OCI-LY1 (cell line): ENCODE data around the gene ATF7IP2.

ENCODE experiments used
- H2AFZ ChIP-seq: fragments of 200-600 bp; sonication (generic), shearing (Covaris generic); 2 replicates; pipeline ENCODE4 v1.6.0; 2014; ENCODE audit warnings: antibody characterized with exemption, mild to moderate bottlenecking, low read length
- H3F3A ChIP-seq: fragments of 200-600 bp; sonication (generic), shearing (Covaris generic); 2 replicates; pipeline ENCODE4 v1.6.0; 2014; ENCODE audit warnings: mild to moderate bottlenecking, antibody characterized with exemption, low read length, moderate library complexity; ENCODE audit not compliant: insufficient read depth
- H3K27ac ChIP-seq: fragments of 200-600 bp; sonication (generic); 2 replicates; pipeline ENCODE4 v1.5.1; 2014; ENCODE audit warnings: low read length, mixed run types, mild to moderate bottlenecking, low read depth; ENCODE audit not compliant: poor library complexity, severe bottlenecking
- H3K27me3 ChIP-seq: fragments of 200-600 bp; sonication (generic); 2 replicates; pipeline ENCODE4 v1.6.0; 2014; ENCODE audit warnings: antibody characterized with exemption, mild to moderate bottlenecking, low read length, moderate library complexity; ENCODE audit not compliant: insufficient read depth
- H3K36me3 ChIP-seq: fragments of 200-600 bp; sonication (generic); 2 replicates; pipeline ENCODE4 v1.6.1; 2014; ENCODE audit warnings: mild to moderate bottlenecking, antibody characterized with exemption, low read length, moderate library complexity, mixed read lengths; ENCODE audit not compliant: insufficient read depth
- H3K4me1 ChIP-seq: fragments of 200-600 bp; sonication (generic); 2 replicates; pipeline ENCODE4 v1.5.1; 2014; ENCODE audit warnings: mild to moderate bottlenecking, low read length, moderate library complexity; ENCODE audit not compliant: insufficient read depth, severe bottlenecking
- H3K4me2 ChIP-seq: fragments of 200-600 bp; sonication (generic), shearing (Covaris generic); 2 replicates; pipeline ENCODE4 v1.6.1; 2014; ENCODE audit warnings: low read length
- H3K4me3 ChIP-seq: fragments of 200-600 bp; sonication (generic); 2 replicates; pipeline ENCODE4 v1.5.1; 2014; ENCODE audit warnings: low read length, low read depth, mild to moderate bottlenecking, mixed read lengths; ENCODE audit not compliant: poor library complexity, severe bottlenecking
- H3K79me2 ChIP-seq: fragments of 200-600 bp; shearing (Covaris generic); 2 replicates; pipeline ENCODE4 v1.6.1; 2016; ENCODE audit warnings: mixed run types, low read length, mixed read lengths; ENCODE audit not compliant: insufficient read depth
- H3K9ac ChIP-seq: fragments of 200-600 bp; sonication (generic), shearing (Covaris generic); 2 replicates; pipeline ENCODE4 v1.6.1; 2014; ENCODE audit warnings: mild to moderate bottlenecking, low read length, mixed read lengths
- H3K9me2 ChIP-seq: fragments of 200-600 bp; sonication (generic), shearing (Covaris generic); 2 replicates; pipeline ENCODE4 v1.6.1; 2014; ENCODE audit warnings: low read depth, mild to moderate bottlenecking, low read length, mixed read lengths
- H3K9me3 ChIP-seq: fragments of 200-600 bp; shearing (Covaris generic); 2 replicates; pipeline ENCODE4 v1.6.1; 2014; ENCODE audit warnings: low read length, mixed read lengths
- H4K20me1 ChIP-seq: fragments of 200-600 bp; sonication (generic), shearing (Covaris generic); 2 replicates; pipeline ENCODE4 v1.6.0; 2016; ENCODE audit warnings: mild to moderate bottlenecking, low read length; ENCODE audit not compliant: insufficient read depth
- EZH2 ChIP-seq: fragments of 200-600 bp; sonication (generic), shearing (Covaris generic); IDR thresholded peaks from 2 replicates; pipeline ENCODE4 v1.8.0; 2017; ENCODE audit warnings: borderline replicate concordance, mixed run types, mild to moderate bottlenecking, antibody characterized with exemption, low read length, moderate library complexity, mixed read lengths
- TF ChIP-seq, protein P1 (sequence below): fragments of 200-600 bp; sonication (generic), shearing (Covaris generic); IDR thresholded peaks from 2 replicates; pipeline ENCODE4 v1.5.1; 2017; ENCODE audit warnings: mild to moderate bottlenecking, antibody characterized with exemption, low read length, moderate library complexity, mixed read lengths

ATF7IP2 gene

GRCh38 chr16:10530685-10531084, 144.8 kb downstream of the ATF7IP2 start:
- H3K9me3 ChIP-seq, result no peaks in the 10 kb centered on the region
- TF ChIP-seq, protein P1, sequence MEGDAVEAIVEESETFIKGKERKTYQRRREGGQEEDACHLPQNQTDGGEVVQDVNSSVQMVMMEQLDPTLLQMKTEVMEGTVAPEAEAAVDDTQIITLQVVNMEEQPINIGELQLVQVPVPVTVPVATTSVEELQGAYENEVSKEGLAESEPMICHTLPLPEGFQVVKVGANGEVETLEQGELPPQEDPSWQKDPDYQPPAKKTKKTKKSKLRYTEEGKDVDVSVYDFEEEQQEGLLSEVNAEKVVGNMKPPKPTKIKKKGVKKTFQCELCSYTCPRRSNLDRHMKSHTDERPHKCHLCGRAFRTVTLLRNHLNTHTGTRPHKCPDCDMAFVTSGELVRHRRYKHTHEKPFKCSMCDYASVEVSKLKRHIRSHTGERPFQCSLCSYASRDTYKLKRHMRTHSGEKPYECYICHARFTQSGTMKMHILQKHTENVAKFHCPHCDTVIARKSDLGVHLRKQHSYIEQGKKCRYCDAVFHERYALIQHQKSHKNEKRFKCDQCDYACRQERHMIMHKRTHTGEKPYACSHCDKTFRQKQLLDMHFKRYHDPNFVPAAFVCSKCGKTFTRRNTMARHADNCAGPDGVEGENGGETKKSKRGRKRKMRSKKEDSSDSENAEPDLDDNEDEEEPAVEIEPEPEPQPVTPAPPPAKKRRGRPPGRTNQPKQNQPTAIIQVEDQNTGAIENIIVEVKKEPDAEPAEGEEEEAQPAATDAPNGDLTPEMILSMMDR, result no peak
- TF ChIP-seq EZH2, result no peak
- no peak overlapping the region for H3K9ac ChIP-seq
- H3K4me2 ChIP-seq, result no peak overlapping the region
- 0 out of 2 replicates have a peak, but pooled peaks cover 11% of the 10 kb centered on the region for H3K27me3 ChIP-seq
- H3K36me3 ChIP-seq, result no peaks in the 10 kb centered on the region
- H3K4me3 ChIP-seq, result no peak overlapping the region
- H3K4me1 ChIP-seq, result no peaks in the 10 kb centered on the region
- H2AFZ ChIP-seq, result no peak overlapping the region
- no peaks in the 10 kb centered on the region for H3K79me2 ChIP-seq
- H3F3A ChIP-seq, result no peaks in the 10 kb centered on the region
- no peaks in the 10 kb centered on the region for H3K9me2 ChIP-seq
- no peaks in the 10 kb centered on the region for H4K20me1 ChIP-seq
- H3K27ac ChIP-seq, result no peak overlapping the region

- Histone ChIP-seq H3K36me3 (no peaks in the 10 kb centered on the region), H3K4me1 (no peaks in the 10 kb centered on the region), H3K9me3 (no peaks in the 10 kb centered on the region), H3K4me3 (no peak overlapping the region), H4K20me1 (no peaks in the 10 kb centered on the region), H3K27me3 (0 out of 2 replicates have a peak, but pooled peaks cover 11% of the 10 kb centered on the region), H3K79me2 (no peaks in the 10 kb centered on the region), H3K9me2 (no peaks in the 10 kb centered on the region), H3K27ac (no peak overlapping the region), H3K4me2 (no peak overlapping the region), H3K9ac (no peak overlapping the region), H3F3A (no peaks in the 10 kb centered on the region), H2AFZ (no peak overlapping the region)
- TF ChIP-seq, protein P1, result no peak
- no peak for TF ChIP-seq EZH2
Measured at GRCh38 chr16:10531582-10531981, 145.7 kb downstream of the ATF7IP2 start.
